OCI-LY7 (cell line): ENCODE results near the gene LEPROT. TPM values are rescaled to one million over a fixed set of nuclear protein-coding genes. Genes with fewer than 3 reads are reported as not detected.
A peak's percentile ranks its signal among the peaks of the same experiment; 100 is the strongest.

Experiments used
- BruUV-seq: library from RNA; stranded (reverse); fragments of 400-500 nt; replicated peaks from 2 replicates; lab custom pipeline; 2021; lab: Mats Ljungman, UMichigan
- CTCF ChIA-PET: fragments of 300-600 bp; sonication (Branson Sonifier 250); formaldehyde crosslinking; loops from one replicate; lab custom pipeline; 2022; ENCODE audit warnings: antibody characterized with exemption; ENCODE audit not compliant: unreplicated experiment; lab: Charles Lee
- POLR2A ChIA-PET: fragments of 300-600 bp; sonication (Branson Sonifier 250); formaldehyde crosslinking; loops from one replicate; lab custom pipeline; 2022; ENCODE audit warnings: antibody characterized with exemption; lab: Charles Lee
- DNase-seq: peaks from one replicate; pipeline ENCODE4 v3.0.0-alpha.2; 2015; ENCODE audit warnings: low spot score
- H2AFZ ChIP-seq: fragments of 200-600 bp; sonication (generic), shearing (Covaris generic); 2 replicates; pipeline ENCODE4 v1.6.1; 2014; ENCODE audit warnings: mild to moderate bottlenecking, antibody characterized with exemption, low read length, moderate library complexity
- H3K27ac ChIP-seq: fragments of 200-600 bp; sonication (generic); 2 replicates; pipeline ENCODE4 v1.5.1; 2014; ENCODE audit warnings: mixed run types, low read depth, mild to moderate bottlenecking, moderate library complexity, low read length, inconsistent platforms; ENCODE audit not compliant: poor library complexity, severe bottlenecking
- H3K36me3 ChIP-seq: fragments of 200-600 bp; sonication (generic); 2 replicates; pipeline ENCODE4 v1.6.1; 2014; ENCODE audit warnings: mild to moderate bottlenecking, antibody characterized with exemption, low read length, moderate library complexity, mixed read lengths; ENCODE audit not compliant: insufficient read depth
- H3K4me1 ChIP-seq: fragments of 200-600 bp; sonication (generic); 2 replicates; pipeline ENCODE4 v1.5.1; 2014; ENCODE audit warnings: mild to moderate bottlenecking, low read length; ENCODE audit not compliant: insufficient read depth, poor library complexity, severe bottlenecking
- H3K4me2 ChIP-seq: fragments of 200-600 bp; sonication (generic); 2 replicates; pipeline ENCODE4 v1.6.1; 2014; ENCODE audit warnings: mild to moderate bottlenecking, low read length
- H3K4me3 ChIP-seq: fragments of 200-600 bp; sonication (generic); 2 replicates; pipeline ENCODE4 v1.5.1; 2014; ENCODE audit warnings: mild to moderate bottlenecking, low read depth, low read length; ENCODE audit not compliant: poor library complexity, severe bottlenecking
- H3K79me2 ChIP-seq: fragments of 200-600 bp; sonication (generic); 2 replicates; pipeline ENCODE4 v1.6.1; 2016; ENCODE audit warnings: low read depth, mild to moderate bottlenecking, low read length, moderate library complexity, mixed read lengths; ENCODE audit not compliant: insufficient read depth
- H3K9me2 ChIP-seq: fragments of 200-600 bp; sonication (generic); 2 replicates; pipeline ENCODE4 v1.6.1; 2016; ENCODE audit warnings: mild to moderate bottlenecking, low read length, mixed read lengths; ENCODE audit not compliant: insufficient read depth
- H3K9me3 ChIP-seq: fragments of 200-600 bp; sonication (generic); 2 replicates; pipeline ENCODE4 v1.6.1; 2014; ENCODE audit warnings: mild to moderate bottlenecking, mixed run types, low read length, mixed read lengths
- H4K20me1 ChIP-seq: fragments of 200-600 bp; sonication (generic); 2 replicates; pipeline ENCODE4 v1.6.1; 2014; ENCODE audit warnings: mild to moderate bottlenecking, antibody characterized with exemption, low read length, moderate library complexity, mixed read lengths; ENCODE audit not compliant: insufficient read depth
- CTCF ChIP-seq: fragments of 200-600 bp; sonication (generic); conservative IDR thresholded peaks from 2 replicates; pipeline ENCODE4 v1.5.1; 2014; ENCODE audit warnings: mild to moderate bottlenecking, antibody characterized with exemption, low read length, moderate library complexity, mixed read lengths
- EZH2phosphoT487 ChIP-seq: fragments of 200-600 bp; sonication (generic); IDR thresholded peaks from 2 replicates; pipeline ENCODE4 v1.6.1; 2018; ENCODE audit warnings: low read depth, borderline replicate concordance, mild to moderate bottlenecking, mixed run types, antibody characterized with exemption, low read length, moderate library complexity, mixed read lengths
- intact Hi-C: fragments of 100-400 bp; cut with micrococcal nuclease; formaldehyde crosslinking; loops from one replicate; pipeline ENCODE4 v1.10.0; 2022; ENCODE audit not compliant: unreplicated experiment
- total RNA-seq, 2 experiments: library from RNA; depleted of rRNA in 1 of 2; stranded (reverse); fragments of >200 nt in 1 of 2; shearing (Covaris generic) in 1 of 2; gene quantifications; 2 replicates each; pipeline ENCODE4 v1.2.3, GENCODE V29; 2014 to 2022

The LEPROT gene
- total RNA-seq, 2 experiments from 2014 or later: 14.5 to 22.7 TPM

- POLR2A ChIA-PET: interaction anchor here (4.9 kb wide), 1 partner anchor 12 kb away, joined by 24 read pairs; no protein-coding TSS in a partner anchor
- no peaks in the 10 kb centered on the region for H3K9me3 ChIP-seq
- DNase-seq: no peak
- intact Hi-C loops: no loop called here
- H4K20me1 ChIP-seq: no peaks in the 10 kb centered on the region
- H3K79me2 ChIP-seq: peaks cover 9% of the 10 kb centered on the region; the same call in 1 of the 2 replicates
- no TSS peak for BruUV-seq
- TF ChIP-seq EZH2phosphoT487 (no peak), CTCF (no peak)
- no peak overlapping the region for H2AFZ ChIP-seq
- CTCF ChIA-PET: no interaction called here
- no peak overlapping the region for H3K27ac ChIP-seq
- H3K4me3 ChIP-seq: no peak overlapping the region
- peaks cover 15% of the 10 kb centered on the region for H3K4me1 ChIP-seq
- H3K4me2 ChIP-seq: no peak overlapping the region
- no peaks in the 10 kb centered on the region; the same call in 1 of the 2 replicates for H3K36me3 ChIP-seq
- H3K9me2 ChIP-seq: no peaks in the 10 kb centered on the region
These were observed 3.7 kb upstream of the LEPROT start for GRCh38 chr1:65416767-65417166.

- H3K4me2 ChIP-seq: no peak overlapping the region
- H3K27ac ChIP-seq: no peak overlapping the region
- ChIA-PET POLR2A (interaction anchor here (0.6 to 4.9 kb wide), 2 partner anchors 13 to 287 kb away, joined by 3 to 24 read pairs; no protein-coding TSS in a partner anchor), CTCF (no interaction called here)
- no peak overlapping the region for H3K4me3 ChIP-seq
- intact Hi-C loops: no loop called here
- no peak overlapping the region for H2AFZ ChIP-seq
- H4K20me1 ChIP-seq: no peaks in the 10 kb centered on the region
- no peak for DNase-seq
- no peak for TF ChIP-seq EZH2phosphoT487
- no peak for TF ChIP-seq CTCF
- peaks cover 20% of the 10 kb centered on the region for H3K4me1 ChIP-seq
- H3K36me3 ChIP-seq: no peaks in the 10 kb centered on the region; the same call in 1 of the 2 replicates
- peaks cover 15% of the 10 kb centered on the region; the same call in 1 of the 2 replicates for H3K79me2 ChIP-seq
- no peaks in the 10 kb centered on the region for H3K9me2 ChIP-seq
- BruUV-seq: no TSS peak
- H3K9me3 ChIP-seq: no peaks in the 10 kb centered on the region
These were observed 2.7 kb upstream of the LEPROT start for GRCh38 chr1:65417729-65418128.

- Histone ChIP-seq H3K4me1 (peaks cover 20% of the 10 kb centered on the region), H3K9me2 (no peaks in the 10 kb centered on the region), H4K20me1 (no peaks in the 10 kb centered on the region), H3K4me3 (no peak overlapping the region), H3K79me2 (peaks cover 16% of the 10 kb centered on the region; the same call in 1 of the 2 replicates), H3K27ac (no peak overlapping the region), H3K4me2 (peak overlapping the region; percentile 79), H3K36me3 (no peaks in the 10 kb centered on the region), H2AFZ (peak overlapping the region; percentile 92), H3K9me3 (no peaks in the 10 kb centered on the region)
- ChIA-PET CTCF (interaction anchor here (1.5 to 2.4 kb wide), 2 partner anchors 13 to 151 kb away, joined by 4 to 5 read pairs; no protein-coding TSS in a partner anchor), POLR2A (interaction anchor here (0.6 to 4.9 kb wide), 12 partner anchors 9 to 839 kb away, joined by 3 to 24 read pairs (median 4); no protein-coding TSS in a partner anchor)
- TF ChIP-seq CTCF (no peak), EZH2phosphoT487 (no peak)
- intact Hi-C loops: no loop called here
- no peak for DNase-seq
- BruUV-seq: no TSS peak
These were observed 1.8 kb upstream of the LEPROT start for GRCh38 chr1:65418522-65419185.
